PC-3 (cell line): ENCODE measurements around the gene CEP89. TPM values are rescaled to one million over a fixed set of nuclear protein-coding genes. Genes with fewer than 3 reads are reported as not detected.

ENCODE experiments used
- ATAC-seq: fragments of 200-7000 bp; cut with Tn5 transposase; 2 replicates; pipeline ENCODE4 v1.9.1; 2020; ENCODE audit warnings: mild to moderate bottlenecking, moderate library complexity
- BruUV-seq: library from RNA; stranded (reverse); fragments of 400-500 nt; replicated peaks from 2 replicates; lab custom pipeline; 2021; lab: Mats Ljungman, UMichigan
- CTCF ChIA-PET: fragments of 300-600 bp; sonication (Branson Sonifier 250); formaldehyde crosslinking; loops from one replicate; lab custom pipeline; 2022; ENCODE audit warnings: antibody characterized with exemption; lab: Charles Lee
- POLR2A ChIA-PET: fragments of 300-600 bp; sonication (Branson Sonifier 250); formaldehyde crosslinking; loops from one replicate; lab custom pipeline; 2022; ENCODE audit warnings: antibody characterized with exemption; ENCODE audit not compliant: unreplicated experiment; lab: Charles Lee
- DNase-seq: peaks from one replicate; pipeline ENCODE4 v3.0.0-alpha.2; 2015
- H2AFZ ChIP-seq: fragments of 300-600 bp; sonication (generic); 2 replicates; pipeline ENCODE4 v1.6.0; 2016; ENCODE audit warnings: antibody characterized with exemption, low read length
- H3F3A ChIP-seq: fragments of 300-600 bp; sonication (generic); one replicate; pipeline ENCODE4 v1.6.0; 2017; ENCODE audit warnings: antibody characterized with exemption, low read length, control low read depth, mild to moderate bottlenecking; ENCODE audit not compliant: unreplicated experiment
- H3K27ac ChIP-seq: fragments of 300-600 bp; sonication (generic); 2 replicates; pipeline ENCODE4 v1.5.1; 2016; ENCODE audit warnings: mild to moderate bottlenecking, low read length
- H3K27me3 ChIP-seq: fragments of 300-600 bp; sonication (generic); 2 replicates; pipeline ENCODE4 v1.6.1; 2016; ENCODE audit warnings: low read length, mixed read lengths
- H3K36me3 ChIP-seq: fragments of 300-600 bp; sonication (generic); 2 replicates; pipeline ENCODE4 v1.6.1; 2016; ENCODE audit warnings: low read depth, mixed run types, low read length, mixed read lengths
- H3K4me1 ChIP-seq: fragments of 300-600 bp; sonication (generic); 2 replicates; pipeline ENCODE4 v1.5.1; 2016; ENCODE audit warnings: low read length; ENCODE audit not compliant: insufficient read depth
- H3K4me2 ChIP-seq: fragments of 300-600 bp; sonication (generic); 2 replicates; pipeline ENCODE4 v1.6.0; 2016; ENCODE audit warnings: low read length
- H3K4me3 ChIP-seq: fragments of 300-600 bp; sonication (generic); 2 replicates; pipeline ENCODE4 v1.5.1; 2016; ENCODE audit warnings: mild to moderate bottlenecking, low read length, mixed read lengths
- H3K79me2 ChIP-seq: fragments of 300-600 bp; sonication (generic); 2 replicates; pipeline ENCODE4 v1.6.1; 2017; ENCODE audit warnings: low read length, mixed read lengths
- H3K9ac ChIP-seq: fragments of 300-600 bp; sonication (generic); 2 replicates; pipeline ENCODE4 v1.6.0; 2016; ENCODE audit warnings: mild to moderate bottlenecking, low read length
- H3K9me2 ChIP-seq: fragments of 300-600 bp; sonication (generic); replicated peaks from 2 replicates; pipeline ENCODE4 v1.6.1; 2016; ENCODE audit warnings: mixed run types, low read length, mixed read lengths
- H3K9me3 ChIP-seq: fragments of 300-600 bp; sonication (generic); 2 replicates; pipeline ENCODE4 v1.6.1; 2016; ENCODE audit warnings: low read length, mixed read lengths
- H4K20me1 ChIP-seq: fragments of 300-600 bp; sonication (generic); 2 replicates; pipeline ENCODE4 v1.6.1; 2016; ENCODE audit warnings: low read length, mixed read lengths
- CTCF ChIP-seq: fragments of 300-600 bp; sonication (generic); conservative IDR thresholded peaks from 2 replicates; pipeline ENCODE4 v1.5.1; 2017; ENCODE audit warnings: antibody characterized with exemption, low read depth, mild to moderate bottlenecking, low read length
- EZH2 ChIP-seq: fragments of 300-600 bp; sonication (generic); IDR thresholded peaks from one replicate; pipeline ENCODE4 v1.6.1; 2017; ENCODE audit warnings: antibody characterized with exemption, mild to moderate bottlenecking, low read length; ENCODE audit not compliant: unreplicated experiment
- EZH2phosphoT487 ChIP-seq: fragments of 300-600 bp; sonication (generic); IDR thresholded peaks from 2 replicates; pipeline ENCODE4 v1.6.1; 2018; ENCODE audit warnings: mild to moderate bottlenecking, antibody characterized with exemption, low read length, borderline replicate concordance
- intact Hi-C: fragments of 100-400 bp; cut with micrococcal nuclease; formaldehyde crosslinking; loops from 2 replicates; pipeline ENCODE4 v1.9.0; 2023
- total RNA-seq: library from RNA; depleted of rRNA; stranded (reverse); fragments of >200 nt; gene quantifications from 2 replicates; pipeline ENCODE4 v1.2.3, GENCODE V29; 2014

CEP89 gene
- total RNA-seq, 1 experiment from 2014 or later = 9.1 TPM

DNA sequence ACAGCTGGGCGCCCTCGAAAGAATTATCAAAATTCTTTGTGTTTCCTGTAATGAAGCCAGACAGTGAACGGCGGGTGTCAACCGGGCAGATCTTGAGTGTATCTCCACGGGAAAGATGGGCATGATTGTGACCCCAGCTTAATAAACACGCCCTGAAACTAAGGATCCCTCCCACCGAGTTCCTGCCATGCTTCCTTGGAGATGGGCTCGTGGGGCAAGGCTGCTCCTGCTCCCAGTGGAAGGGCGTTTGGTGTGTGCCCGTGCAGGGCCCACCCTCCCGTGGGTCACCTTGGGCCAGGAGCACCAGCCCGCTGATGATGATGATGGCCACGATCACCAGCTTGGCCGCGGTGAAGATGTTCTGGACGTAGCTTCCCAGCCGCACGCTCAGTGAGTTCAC is 109.6 kb downstream of the CEP89 start:
- Histone ChIP-seq H3F3A (no peaks in the 10 kb centered on the region), H3K9ac (no peak overlapping the region), H3K79me2 (no peaks in the 10 kb centered on the region), H3K27ac (no peak overlapping the region), H2AFZ (no peak overlapping the region), H3K4me1 (no peaks in the 10 kb centered on the region), H3K4me2 (no peak overlapping the region), H3K9me3 (no peaks in the 10 kb centered on the region), H3K36me3 (no peaks in the 10 kb centered on the region), H4K20me1 (no peaks in the 10 kb centered on the region), H3K4me3 (no peak overlapping the region), H3K9me2 (no peaks in the 10 kb centered on the region), H3K27me3 (no peaks in the 10 kb centered on the region)
- ChIA-PET CTCF (no interaction called here), POLR2A (no interaction called here)
- ATAC-seq (no peak), DNase-seq (no peak)
- TF ChIP-seq CTCF (no peak), EZH2phosphoT487 (no peak), EZH2 (no peak)
- intact Hi-C loops = no loop called here
- BruUV-seq = no TSS peak

- no TSS peak for BruUV-seq
Measured at GRCh38 chr19:32861596-32861995, 110.2 kb downstream of the CEP89 start.

GRCh38 chr19:32859591-32859990 is 112.2 kb downstream of the CEP89 start:
- Histone ChIP-seq H2AFZ (no peak overlapping the region), H3F3A (no peaks in the 10 kb centered on the region), H3K9me2 (no peaks in the 10 kb centered on the region), H3K4me2 (no peak overlapping the region), H3K4me1 (no peaks in the 10 kb centered on the region), H3K36me3 (no peaks in the 10 kb centered on the region), H3K9me3 (no peaks in the 10 kb centered on the region), H3K79me2 (no peaks in the 10 kb centered on the region), H3K27ac (no peak overlapping the region), H3K9ac (no peak overlapping the region), H4K20me1 (no peaks in the 10 kb centered on the region), H3K4me3 (no peak overlapping the region), H3K27me3 (no peaks in the 10 kb centered on the region)
- ChIA-PET CTCF (no interaction called here), POLR2A (no interaction called here)
- no TSS peak for BruUV-seq
- intact Hi-C loops = no loop called here
- no peak for DNase-seq
- no peak for ATAC-seq
- TF ChIP-seq EZH2phosphoT487 = no peak

More at GRCh38 chr19:32861596-32861995, 110.2 kb downstream of the CEP89 start:
- Histone ChIP-seq H2AFZ (no peak overlapping the region), H3K9me2 (no peaks in the 10 kb centered on the region), H3K4me2 (no peak overlapping the region), H3K79me2 (no peaks in the 10 kb centered on the region), H4K20me1 (no peaks in the 10 kb centered on the region), H3K27me3 (no peaks in the 10 kb centered on the region), H3K9me3 (no peaks in the 10 kb centered on the region), H3K27ac (no peak overlapping the region), H3F3A (no peaks in the 10 kb centered on the region), H3K9ac (no peak overlapping the region), H3K36me3 (no peaks in the 10 kb centered on the region), H3K4me1 (no peaks in the 10 kb centered on the region), H3K4me3 (no peak overlapping the region)
- DNase-seq (no peak), ATAC-seq (no peak)
- TF ChIP-seq EZH2phosphoT487 (no peak), CTCF (no peak), EZH2 (no peak)
- ChIA-PET CTCF (no interaction called here), POLR2A (no interaction called here)
- intact Hi-C loops = no loop called here
